Measurements from ENCODE around the gene SEZ6L.
A peak's percentile ranks its signal among the peaks of the same experiment; 100 is the strongest.

The SEZ6L gene

GRCh38 chr22:26432619-26433311, 263.5 kb downstream of the SEZ6L start:
- WGBS (ENCODE audit: insufficient coverage) = 91% methylated on average over 1 of the region's 3 CpGs
- H3K27me3 ChIP-seq (replicated peaks in 2 of 5; ENCODE audit: control insufficient read depth in 4 of 5, insufficient read depth in 5 of 5, low read length in 4 of 5) = peaks cover 0 to 10% (median 2%) of the 10 kb centered on the region in 5 experiments
- peak overlapping the region in 1 of 7 experiments; percentile 4 for H3K4me3 ChIP-seq (ENCODE audit: control insufficient read depth in 1 of 7, extremely low read depth in 1 of 7, insufficient read depth in 4 of 7, low read depth in 2 of 7, low read length in 6 of 7)
- CTCF ChIA-PET = no interaction called here
- POLR2A ChIA-PET = no interaction called here
- no peaks in the 10 kb centered on the region for H3K9me3 ChIP-seq (ENCODE audit: control extremely low read depth in 1 of 5, control insufficient read depth in 4 of 5, insufficient read depth in 2 of 5, low read depth in 1 of 5, low read length in 4 of 5)
- no peaks in the 10 kb centered on the region for H3K36me3 ChIP-seq (ENCODE audit: control insufficient read depth in 4 of 4, insufficient read depth in 4 of 4, low read length in 3 of 4)
- peak; percentile 52 to 92 (median 88) for DNase-seq
- H3K4me1 ChIP-seq (ENCODE audit: control extremely low read depth in 1 of 4, control insufficient read depth in 4 of 4, insufficient read depth in 4 of 4, low read length in 3 of 4) = peaks cover 13 to 47% (median 26%) of the 10 kb centered on the region in 4 experiments
- H3K27ac ChIP-seq (ENCODE audit: insufficient read depth in 1 of 2, low read depth in 1 of 2, low read length in 2 of 2, poor library complexity in 1 of 2, severe bottlenecking in 2 of 2) = no peak overlapping the region
